ENCODE results near the gene TLE7.

The TLE7 gene

GRCh38 chr16:71448274-71448866, 6.5 kb upstream of the TLE7 start:
- no peak for FAIRE-seq

DNA sequence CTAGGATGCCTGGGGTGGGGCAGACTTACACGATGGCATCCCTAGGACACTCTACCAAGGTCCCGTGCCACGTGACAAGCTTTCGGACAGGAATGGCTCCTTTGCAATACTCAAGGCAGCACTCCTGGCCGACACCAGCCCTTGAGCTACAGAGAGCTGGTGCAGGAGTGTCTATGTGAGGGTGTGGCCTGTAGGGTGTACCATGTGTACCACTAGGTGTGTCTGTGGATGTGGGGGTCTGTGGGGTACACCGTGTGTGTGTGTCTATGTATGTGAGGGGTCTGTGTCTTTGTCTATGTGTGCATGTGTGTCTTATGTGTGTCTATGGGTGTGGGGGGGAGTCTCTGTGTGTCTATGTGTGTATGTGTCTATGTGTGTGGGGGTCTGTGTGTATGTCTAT, 1.9 kb upstream of the TLE7 start:
- FAIRE-seq, result no peak

DNA sequence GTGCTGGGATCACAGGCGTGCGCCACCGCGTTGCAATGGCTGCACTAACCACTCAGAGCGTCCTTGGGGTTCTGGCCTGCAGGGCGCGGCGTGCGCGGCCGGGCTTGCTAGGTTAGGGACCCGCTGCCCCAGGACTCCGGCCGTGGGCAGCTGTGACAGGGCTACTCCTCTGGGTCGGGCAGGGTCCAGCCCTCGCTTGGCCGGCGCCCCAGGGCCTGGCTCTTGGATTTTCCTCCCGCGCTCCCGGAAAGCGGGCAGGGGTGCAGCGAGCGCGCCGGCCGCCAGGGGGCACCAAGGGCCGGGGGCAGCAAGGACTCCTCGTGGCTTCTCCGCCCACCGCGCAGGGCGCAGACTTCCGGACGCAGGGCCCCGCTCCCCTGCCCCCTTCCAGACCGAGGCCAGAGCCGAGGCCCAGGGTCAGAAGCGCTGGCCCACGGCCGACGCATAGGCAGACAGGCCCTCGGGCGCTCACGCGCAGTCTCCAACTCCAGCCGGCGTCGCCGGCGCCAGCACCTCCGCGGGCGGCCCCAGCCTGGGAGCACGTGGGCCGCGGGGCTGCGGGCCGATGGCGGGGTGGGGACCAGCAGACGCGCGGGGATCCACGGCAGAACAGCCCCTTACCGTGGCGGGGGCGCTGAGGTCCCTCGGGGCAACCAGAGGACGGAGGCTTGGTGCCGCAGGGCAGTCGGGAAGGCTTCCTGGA, 355 bp downstream of the TLE7 start:
- FAIRE-seq, result no peak

GRCh38 chr16:71440669-71441347, 1.0 kb downstream of the TLE7 start:
- no peak for FAIRE-seq

- no peak for FAIRE-seq
Measured at GRCh38 chr16:71439523-71439922, 2.3 kb downstream of the TLE7 start.

DNA sequence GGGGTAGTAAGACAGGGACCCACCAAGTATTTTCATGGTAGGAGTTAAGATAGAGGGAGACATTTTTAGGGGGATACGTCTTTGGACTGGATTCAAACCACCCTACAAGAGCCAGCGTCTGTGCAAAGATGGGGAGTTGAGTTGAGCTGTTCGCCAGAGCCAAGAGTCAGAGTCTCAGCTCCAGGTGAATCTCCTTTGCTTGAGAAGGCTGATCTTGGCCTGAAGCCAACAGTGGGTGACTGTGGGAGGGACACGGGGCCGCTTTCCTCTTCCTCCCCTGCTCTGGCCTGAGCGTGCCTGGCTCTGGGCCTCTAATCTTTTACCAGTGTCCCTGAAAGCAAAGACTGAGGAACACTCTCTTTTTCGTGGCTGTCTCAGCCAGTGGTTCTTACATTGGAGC, 5.4 kb downstream of the TLE7 start:
- FAIRE-seq, result no peak

DNA sequence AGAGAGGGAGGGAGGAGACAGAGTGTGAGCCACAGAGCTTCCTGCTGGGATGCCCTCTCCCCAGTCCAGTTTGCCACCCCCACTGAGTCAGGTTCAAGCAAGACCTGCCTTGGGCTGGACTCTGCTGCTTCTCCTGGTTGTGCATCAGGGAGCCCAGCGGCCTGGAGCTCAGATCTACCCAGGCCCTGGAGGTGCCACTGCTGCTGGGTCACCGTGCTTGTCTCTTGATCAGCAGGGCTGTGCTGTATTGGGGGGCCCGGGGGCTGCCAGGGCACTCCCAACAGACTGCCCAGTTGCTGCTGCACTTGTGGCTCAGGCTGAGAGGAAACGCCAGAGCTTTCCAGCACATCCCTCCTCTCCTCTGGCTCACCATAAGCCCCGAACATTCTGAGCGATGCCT, 8.9 kb downstream of the TLE7 start:
- FAIRE-seq, result no peak

- no peak for FAIRE-seq
Measured at GRCh38 chr16:71431991-71432390, 9.9 kb downstream of the TLE7 start.

GRCh38 chr16:71431176-71431575, 10.7 kb downstream of the TLE7 start:
- no peak for FAIRE-seq

DNA sequence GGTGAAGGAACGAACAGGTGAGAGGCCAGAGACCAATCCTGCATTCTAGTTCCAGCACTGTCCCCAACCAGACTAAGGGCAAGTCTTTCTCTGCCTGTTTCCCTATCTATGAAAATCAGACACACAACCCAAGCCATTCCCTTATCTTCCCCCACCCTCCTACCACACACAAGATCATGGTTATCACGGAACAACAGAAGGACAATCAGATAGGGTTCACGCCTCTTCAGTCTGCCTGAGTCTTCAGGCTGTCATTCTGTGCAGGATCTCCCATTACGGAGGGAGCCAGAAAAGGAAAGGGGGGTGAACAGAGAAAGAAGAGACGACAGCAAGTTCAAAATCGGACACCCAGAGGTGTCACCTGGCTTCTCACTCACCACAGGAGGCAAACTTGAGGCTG, 11.1 kb downstream of the TLE7 start:
- no peak for FAIRE-seq

GRCh38 chr16:71429581-71429980, 12.3 kb downstream of the TLE7 start:
- no peak for FAIRE-seq

GRCh38 chr16:71428883-71429282, 13.0 kb downstream of the TLE7 start:
- no peak for FAIRE-seq

- FAIRE-seq, result no peak
Measured at GRCh38 chr16:71428385-71428784, 13.5 kb downstream of the TLE7 start.

DNA sequence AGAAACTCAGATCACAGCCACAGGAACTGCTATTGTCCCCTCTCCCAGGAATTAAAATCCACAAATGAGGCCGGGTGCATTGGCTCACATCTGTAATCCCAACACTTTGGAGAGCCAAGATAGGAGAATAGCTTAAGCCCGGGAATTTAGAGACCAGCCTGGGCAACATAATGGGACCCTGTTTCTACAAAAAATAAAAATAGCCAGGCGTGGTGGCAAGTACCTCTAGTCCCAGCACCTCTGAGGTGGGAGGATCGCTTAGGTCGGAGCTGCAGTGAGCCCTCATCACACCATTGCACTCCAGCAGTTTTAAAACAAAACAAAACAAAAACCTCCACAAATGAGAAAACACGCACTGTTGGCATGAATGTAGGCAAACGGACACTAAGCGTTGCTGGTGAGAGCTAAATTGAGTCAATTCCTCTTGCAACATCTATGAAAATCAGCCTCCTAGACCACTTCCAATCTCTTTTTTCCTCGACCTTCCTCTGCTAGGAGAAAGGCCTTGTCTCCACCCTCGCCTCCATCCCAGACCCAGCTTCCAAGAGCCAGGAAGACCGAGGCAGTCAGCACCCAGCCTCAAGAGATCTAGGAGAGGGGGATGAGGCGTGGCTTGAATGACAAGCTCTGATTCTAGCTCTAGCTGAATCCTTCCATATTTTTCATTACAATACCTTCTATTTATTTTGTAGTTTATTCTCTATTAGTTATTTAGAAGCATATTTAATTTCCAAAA, 14.8 kb downstream of the TLE7 start:
- FAIRE-seq, result no peak

DNA sequence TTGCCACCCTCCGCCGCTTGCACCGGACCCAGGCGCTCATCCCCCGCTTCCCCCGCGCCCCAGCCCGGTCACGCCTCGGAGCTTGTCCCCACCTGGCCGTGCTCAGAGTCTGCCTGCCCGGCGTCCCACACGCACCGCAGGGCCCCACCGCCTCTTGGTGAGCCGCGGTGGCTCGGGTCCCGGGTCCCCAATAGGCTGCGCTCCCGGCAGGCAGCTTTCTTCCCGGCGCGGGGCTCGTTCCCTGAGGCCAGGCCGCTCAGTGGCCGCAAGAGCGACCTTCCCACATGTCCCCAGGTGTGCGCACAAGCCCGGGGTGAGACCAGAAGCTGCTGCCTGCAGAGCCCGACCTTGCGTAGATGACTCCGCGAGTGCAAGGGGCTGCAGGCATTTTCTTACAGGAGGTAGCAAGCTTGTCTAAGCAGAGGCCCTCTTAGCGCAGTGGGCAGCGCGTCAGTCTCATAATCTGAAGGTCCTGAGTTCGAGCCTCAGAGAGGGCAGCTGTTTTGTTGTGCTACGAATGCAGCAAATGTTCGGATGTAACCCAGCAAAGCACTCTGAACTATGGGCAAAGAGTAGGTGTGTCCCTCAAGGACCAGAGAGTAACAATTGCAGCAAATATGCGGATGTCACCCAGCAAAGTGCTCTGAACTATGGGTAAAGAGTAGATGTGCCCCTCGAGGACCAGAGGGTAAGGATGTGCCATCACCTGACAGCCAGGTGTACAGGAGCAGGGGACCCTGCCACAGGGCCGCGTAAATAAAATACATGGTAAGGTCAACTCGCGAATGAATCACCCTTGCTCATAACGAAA, 15.6 kb downstream of the TLE7 start:
- FAIRE-seq, result no peak

DNA sequence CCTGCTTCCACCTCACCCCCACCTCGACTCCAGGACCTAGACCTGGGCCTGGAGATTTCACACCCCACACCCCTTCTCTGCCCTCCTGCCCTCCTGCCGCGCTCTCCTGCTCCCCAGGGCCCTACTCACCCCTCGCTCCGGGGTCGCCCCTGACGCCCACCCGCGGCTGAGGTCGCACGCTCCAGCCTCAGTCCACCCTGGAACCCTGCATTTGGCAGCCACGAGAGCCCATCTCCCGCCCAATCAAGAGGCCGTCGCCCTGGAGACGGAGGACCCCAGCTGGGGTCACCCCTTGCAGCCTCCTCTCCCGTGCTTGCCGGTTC, 16.1 kb downstream of the TLE7 start:
- no peak for FAIRE-seq

DNA sequence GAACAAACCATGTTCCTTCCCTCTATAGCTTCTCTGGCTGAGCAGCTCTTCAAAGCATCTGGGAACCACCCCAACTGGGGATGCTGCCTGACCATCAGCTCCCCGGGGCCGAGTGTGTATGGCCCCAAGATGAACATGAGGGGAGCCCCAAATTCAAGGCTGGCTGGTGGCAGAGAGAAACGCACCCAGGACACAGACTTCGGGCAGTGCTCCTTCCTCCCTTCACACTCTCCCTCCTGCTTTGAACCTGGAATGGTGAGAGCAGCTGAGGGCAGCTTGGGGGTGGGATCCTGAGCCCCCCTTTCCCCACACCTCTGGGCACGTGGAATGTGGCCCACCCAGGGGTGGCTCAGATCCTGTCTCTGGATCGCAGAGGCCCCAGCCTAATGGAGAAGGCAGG, 17.2 kb downstream of the TLE7 start:
- FAIRE-seq, result no peak

DNA sequence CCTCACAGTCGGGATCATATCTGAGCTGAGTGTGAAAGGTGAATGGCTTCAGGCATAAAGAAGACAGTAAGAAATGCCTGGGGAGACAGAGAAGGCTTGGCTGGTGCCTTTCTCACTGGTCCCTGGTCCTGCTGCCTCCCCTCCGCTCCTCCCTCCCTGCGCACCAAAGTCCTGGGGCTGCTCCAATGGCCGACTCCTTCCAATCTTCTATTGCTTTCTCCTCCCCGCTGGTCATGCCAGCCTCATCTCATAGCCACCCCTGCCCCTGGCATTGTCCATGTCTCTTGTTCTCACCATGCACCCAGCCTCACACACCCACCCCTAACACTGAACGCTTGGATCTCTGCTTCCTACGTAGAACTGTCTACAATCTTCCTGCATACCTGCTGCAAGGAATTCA, 18.0 kb downstream of the TLE7 start:
- no peak for FAIRE-seq

- FAIRE-seq, result no peak
Measured at GRCh38 chr16:71423016-71423415, 18.8 kb downstream of the TLE7 start.

DNA sequence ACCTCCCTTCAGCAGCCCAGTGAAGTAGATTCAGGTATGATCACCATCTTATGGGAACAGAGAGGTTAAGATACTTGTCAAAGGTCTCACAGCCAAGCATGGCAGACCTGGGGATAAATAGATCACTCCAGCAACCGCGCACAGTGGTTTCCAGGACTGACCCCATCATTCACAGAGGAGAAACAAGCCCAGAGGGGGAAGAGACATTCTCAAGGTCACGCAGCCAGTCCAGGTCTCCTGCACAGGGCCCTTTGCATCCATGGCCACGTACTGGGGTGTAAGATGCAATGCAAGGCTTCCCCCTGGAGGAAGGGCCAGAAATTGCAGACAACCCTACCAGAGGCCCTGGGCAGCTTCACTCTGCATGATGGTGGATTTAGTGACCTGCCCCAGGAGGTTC, 19.9 kb downstream of the TLE7 start:
- FAIRE-seq, result no peak

- FAIRE-seq, result no peak
Measured at GRCh38 chr16:71414038-71414437, 27.8 kb downstream of the TLE7 start.

DNA sequence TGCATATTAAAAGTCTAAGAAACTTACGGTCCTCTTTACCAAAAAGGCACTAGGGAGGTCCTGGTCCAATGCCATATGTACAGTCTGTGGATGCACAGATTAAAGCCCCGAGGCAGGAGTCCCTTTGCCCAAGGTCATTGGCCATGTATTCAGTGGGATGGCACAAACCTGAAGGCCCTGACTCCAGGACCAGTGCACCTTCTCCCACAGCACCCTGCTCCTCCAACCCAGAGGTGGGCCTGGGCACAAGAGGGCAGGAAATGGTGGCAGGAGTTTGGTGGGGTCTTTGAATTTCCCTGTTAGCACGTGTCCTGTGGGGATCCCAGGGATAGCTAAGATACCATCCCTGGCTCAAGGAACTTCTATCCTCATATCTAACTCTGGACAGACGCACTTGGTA, 28.5 kb downstream of the TLE7 start:
- FAIRE-seq, result no peak
